Stomach (tissue), 9 donors: ENCODE measurements around the gene LRRFIP1. TPM values are rescaled to one million over a fixed set of nuclear protein-coding genes. Genes with fewer than 3 reads are reported as not detected.

Experiments used
- DNase-seq, 2 donors: peaks; one replicate each; pipeline versions ENCODE4 v3.0.0 to v3.0.0-alpha.2; 2013 to 2019
- H3K27ac ChIP-seq, 5 donors: fragments of 200-600 bp in 4 of 5; sonication (generic) in 4 of 5; one replicate each; pipeline ENCODE4 v1.5.1; 2013 to 2019; ENCODE audit warnings: mild to moderate bottlenecking in 1 of 5, moderate library complexity in 1 of 5
- H3K27me3 ChIP-seq, 3 donors: fragments of 200-600 bp; sonication (generic); one replicate each; pipeline ENCODE4 v1.5.1; 2017 to 2019; ENCODE audit warnings: mixed run types in 1 of 3
- H3K36me3 ChIP-seq, 4 donors: fragments of 200-600 bp; sonication (generic); 1 replicate in 3 of 4; 2 replicates in 1 of 4; pipeline ENCODE4 v1.5.1; 2016 to 2019
- H3K4me1 ChIP-seq, 4 donors: fragments of 200-600 bp; sonication (generic); one replicate each; pipeline ENCODE4 v1.5.1; 2016 to 2019
- H3K4me3 ChIP-seq, 4 donors: fragments of 200-600 bp; sonication (generic) in 3 of 4; one replicate each; pipeline ENCODE4 v1.5.1; 2016 to 2019; ENCODE audit warnings: mild to moderate bottlenecking in 1 of 4
- H3K9me3 ChIP-seq, 4 donors: fragments of 200-600 bp; sonication (generic); one replicate each; pipeline ENCODE4 v1.5.1; 2016 to 2019
- CTCF ChIP-seq, 7 experiments: fragments of 450-650 bp in 4 of 7; fragments of 200-600 bp in 3 of 7; sonication (generic) in 3 of 7; IDR thresholded peaks; one replicate each; pipeline ENCODE4 v1.5.1; 2016 to 2019; ENCODE audit warnings: antibody characterized with exemption in 7 of 7, control low read depth in 2 of 7, mild to moderate bottlenecking in 1 of 7
- EP300 ChIP-seq: sonication (generic); formaldehyde crosslinking; IDR thresholded peaks from one replicate; pipeline ENCODE4 v1.6.1; 2017; ENCODE audit warnings: antibody characterized with exemption
- POLR2A ChIP-seq, 4 donors: fragments of 450-650 bp; IDR thresholded peaks; one replicate each; pipeline ENCODE4 v1.6.1; 2016; ENCODE audit warnings: antibody characterized with exemption in 4 of 4, control low read depth in 2 of 4, mild to moderate bottlenecking in 1 of 4, moderate library complexity in 1 of 4
- POLR2AphosphoS5 ChIP-seq, 3 donors: sonication (generic); formaldehyde crosslinking; IDR thresholded peaks; one replicate each; pipeline ENCODE4 v1.6.1; 2016; ENCODE audit warnings: antibody characterized with exemption in 3 of 3
- WGBS, 5 donors: extraction: QIAGEN DNeasy Blood & Tissue Kit in 3 of 5; methylation state at CpG; one replicate each; pipeline versions ENCODE4 v1.1.5 to v1.1.7; 2013 to 2018; 5-methylcytosine and 5-hydroxymethylcytosine counted together
- intact Hi-C: fragments of 100-400 bp; cut with DNase I; formaldehyde crosslinking; loops from one replicate; pipeline ENCODE4 v1.15.1; 2023; ENCODE audit warnings: low total_unique reads
- polyA plus RNA-seq, 3 donors: library from polyadenylated mRNA; stranded (reverse); fragments of 200-250 nt; gene quantifications; one replicate each; pipeline ENCODE4 v1.2.3, GENCODE V29; 2013
- total RNA-seq, 5 donors: library from RNA; depleted of rRNA; stranded (reverse); fragments of >200 nt; gene quantifications; one replicate each; pipeline versions ENCODE4 v1.1.0 to v1.2.3, GENCODE V29; 2014 to 2016
- donor health status: healthy with polysubstance abuse.
- donor health status: Bipolar disorder and iron deficiency.
- donor health status: healthy.

Gene LRRFIP1
- total and polyA plus RNA-seq, 8 donors, result 31.6 to 201 (median 130) TPM

DNA sequence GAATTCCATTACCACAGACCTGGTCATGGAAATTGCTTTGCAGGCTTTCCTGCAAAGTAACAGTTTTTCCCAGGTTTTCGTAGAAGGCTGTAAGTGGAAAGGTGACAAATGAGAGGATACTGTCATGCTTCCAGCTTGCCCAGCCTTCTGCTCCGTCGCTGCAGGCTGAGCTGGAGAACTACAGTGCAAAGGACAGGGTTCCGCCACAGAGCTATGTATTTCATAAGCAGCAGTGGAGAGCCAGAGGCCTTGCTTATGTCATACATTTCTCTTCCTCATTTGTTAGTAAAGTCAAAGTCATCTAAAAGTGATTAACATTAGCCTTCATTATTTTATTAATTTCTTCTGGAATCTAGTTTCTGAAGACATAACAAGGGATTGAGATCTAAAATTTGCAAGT, 98.3 kb downstream of the LRRFIP1 start:
- DNase-seq, result no peak
- WGBS, 5 donors, result 71 to 90% (median 80%) methylated on average over 4 of the region's 4 CpGs
- intact Hi-C loops, result no loop called here
- Histone ChIP-seq H3K9me3 (no peaks in the 10 kb centered on the region), H3K36me3 (peaks cover 0 to 29% (median 7%) of the 10 kb centered on the region in 4 donors), H3K27me3 (no peaks in the 10 kb centered on the region), H3K4me3 (no peak overlapping the region), H3K4me1 (peaks cover 39 to 93% (median 73%) of the 10 kb centered on the region in 4 donors), H3K27ac (peak overlapping the region in 1 of 5 donors; percentile 56)
- TF ChIP-seq EP300 (no peak), POLR2A (IDR thresholded peaks at IDR 0.05) (no peak), POLR2AphosphoS5 (IDR thresholded peaks at IDR 0.05) (no peak), CTCF (IDR thresholded peaks at IDR 0.05) (no peak)

DNA sequence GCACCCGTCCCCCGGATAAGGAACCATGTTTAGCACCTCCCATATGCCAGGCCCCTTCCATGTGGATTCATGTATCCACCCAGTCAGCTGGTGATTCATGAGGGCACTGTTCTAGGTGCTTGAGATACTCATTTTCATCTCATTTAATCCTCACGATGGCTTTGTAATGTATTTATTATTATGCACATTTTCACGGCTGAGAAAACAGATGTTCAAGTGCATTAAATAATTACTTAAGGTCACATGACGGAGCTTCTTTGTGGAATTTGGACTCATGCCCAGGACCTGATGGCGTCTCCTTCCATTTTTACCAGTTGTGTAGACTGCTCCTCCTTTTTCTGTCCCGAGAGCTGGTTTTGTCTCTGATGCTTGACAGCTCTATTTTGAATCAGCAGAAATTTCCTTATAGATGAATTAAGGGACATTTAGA, 99.0 kb downstream of the LRRFIP1 start:
- Histone ChIP-seq H3K27me3 (no peaks in the 10 kb centered on the region), H3K27ac (peak overlapping the region in 4 of 5 donors; percentile 12 to 56 (median 31)), H3K4me3 (no peak overlapping the region), H3K4me1 (peaks cover 47 to 93% (median 76%) of the 10 kb centered on the region in 4 donors), H3K36me3 (peaks cover 0 to 21% (median 4%) of the 10 kb centered on the region in 4 donors), H3K9me3 (no peaks in the 10 kb centered on the region)
- TF ChIP-seq EP300, result no peak
- TF ChIP-seq CTCF (IDR thresholded peaks at IDR 0.05), result no peak
- peak in 2 of 3 donors; percentile 26 to 52 for TF ChIP-seq POLR2AphosphoS5 (IDR thresholded peaks at IDR 0.05)
- intact Hi-C loops, result no loop called here
- WGBS, 5 donors, result 16 to 23% (median 17%) methylated on average over 7 of the region's 7 CpGs
- DNase-seq, result peak; percentile 65 to 91

DNA sequence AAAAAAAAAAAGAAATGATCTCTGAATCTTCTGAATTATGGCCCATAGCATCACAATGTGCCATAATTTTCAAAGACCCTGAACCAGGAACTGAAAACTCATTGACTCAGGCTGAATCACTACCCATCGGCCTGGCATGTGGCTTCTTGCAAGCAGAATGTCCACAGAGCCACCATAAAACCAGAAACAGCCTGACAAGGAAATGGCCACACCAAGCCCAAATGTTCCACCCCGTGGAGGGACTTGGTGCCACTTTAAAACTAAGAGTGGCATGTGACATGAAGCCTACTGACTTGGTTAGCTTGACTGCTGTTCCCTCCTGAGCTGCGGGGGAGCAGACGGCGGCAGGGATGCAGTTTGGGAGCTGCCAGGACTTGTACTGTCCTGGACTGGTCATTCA, 100.0 kb downstream of the LRRFIP1 start:
- no peak for DNase-seq
- H3K27me3 ChIP-seq, result no peaks in the 10 kb centered on the region
- H3K4me1 ChIP-seq, result peaks cover 51 to 94% (median 82%) of the 10 kb centered on the region in 4 donors
- TF ChIP-seq CTCF (IDR thresholded peaks at IDR 0.05) (no peak), POLR2AphosphoS5 (IDR thresholded peaks at IDR 0.05) (no peak), EP300 (no peak), POLR2A (IDR thresholded peaks at IDR 0.05) (no peak)
- WGBS, 5 donors, result 52 to 88% (median 86%) methylated on average over 2 to 5 of the region's 5 CpGs
- no peaks in the 10 kb centered on the region for H3K9me3 ChIP-seq
- intact Hi-C loops, result no loop called here
- H3K36me3 ChIP-seq, result peaks cover 0 to 12% (median 2%) of the 10 kb centered on the region in 4 donors
- H3K27ac ChIP-seq, result peak overlapping the region in 4 of 5 donors; percentile 36 to 57 (median 50)
- H3K4me3 ChIP-seq, result no peak overlapping the region

DNA sequence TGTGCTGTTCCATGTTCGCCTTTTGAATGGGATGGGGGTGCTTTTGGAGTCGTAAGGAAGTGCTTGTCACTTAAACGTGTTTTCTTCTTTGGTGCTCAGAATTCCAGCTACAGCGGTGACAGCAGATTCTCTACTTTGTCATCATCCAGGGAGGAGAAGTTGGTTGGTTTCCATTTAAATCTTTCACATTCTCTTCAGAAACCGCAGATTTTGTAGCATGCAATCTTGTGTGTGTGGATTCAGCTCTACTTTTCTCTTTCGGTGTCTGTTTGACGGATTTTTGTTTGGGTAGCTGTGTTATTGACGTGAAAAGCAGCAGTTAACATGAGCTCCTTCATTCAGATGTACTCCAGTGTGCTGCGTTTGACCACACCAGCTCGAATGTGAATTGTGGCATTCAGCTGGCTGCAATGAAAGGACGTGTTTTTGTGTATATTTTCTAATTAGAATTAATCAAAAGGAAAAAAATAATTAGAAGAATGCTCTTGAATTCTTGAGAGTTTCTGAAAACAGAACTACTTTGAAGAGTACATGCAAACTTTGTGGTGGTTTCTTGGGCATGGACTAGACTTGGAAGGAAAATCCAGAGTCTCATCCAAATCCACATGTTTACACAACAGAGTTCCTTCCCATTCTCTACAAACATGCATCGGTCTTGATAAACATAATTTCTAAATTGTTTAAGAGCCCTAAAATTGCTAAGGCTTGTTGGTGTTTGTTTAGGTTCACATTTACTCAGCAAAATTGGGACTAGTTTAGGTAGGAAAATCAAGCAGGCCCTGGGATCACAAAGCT, 102.5 kb downstream of the LRRFIP1 start:
- H3K27ac ChIP-seq, result peak overlapping the region in 4 of 5 donors; percentile 52 to 87 (median 78)
- 71 to 78% (median 74%) methylated on average over 12 of the region's 12 CpGs for WGBS, 5 donors
- intact Hi-C loops, result no loop called here
- H3K27me3 ChIP-seq, result no peaks in the 10 kb centered on the region
- no peak for DNase-seq
- H3K9me3 ChIP-seq, result no peaks in the 10 kb centered on the region
- TF ChIP-seq POLR2AphosphoS5 (IDR thresholded peaks at IDR 0.05) (no peak), POLR2A (IDR thresholded peaks at IDR 0.05) (no peak), CTCF (IDR thresholded peaks at IDR 0.05) (no peak), EP300 (no peak)
- peaks cover 65 to 99% (median 85%) of the 10 kb centered on the region in 4 donors for H3K4me1 ChIP-seq
- H3K36me3 ChIP-seq, result peaks cover 0 to 7% (median 2%) of the 10 kb centered on the region in 4 donors
- no peak overlapping the region for H3K4me3 ChIP-seq
